MCF 10A (cell line): Measurements from ENCODE around the gene GPR137B. TPM values are rescaled to one million over a fixed set of nuclear protein-coding genes. Genes with fewer than 3 reads are reported as not detected.

Experiments
- BruUV-seq: library from RNA; stranded (reverse); fragments of 400-500 nt; replicated peaks from 2 replicates; lab custom pipeline; 2021; lab: Mats Ljungman, UMichigan
- CTCF ChIA-PET: fragments of 300-600 bp; sonication (Branson Sonifier 250); formaldehyde crosslinking; extraction: SDS; loops from one replicate; lab custom pipeline; 2021; ENCODE audit warnings: antibody characterized with exemption, inconsistent platforms; lab: Yijun Ruan, JAX
- POLR2A ChIA-PET: fragments of 300-600, 350-650 bp; sonication (Branson Sonifier 250); formaldehyde crosslinking; extraction: SDS; loops from one replicate; lab custom pipeline; 2020; ENCODE audit warnings: antibody characterized with exemption, inconsistent platforms; lab: Yijun Ruan, JAX
- DNase-seq: peaks from one replicate; pipeline ENCODE4 v3.0.0-alpha.2; 2018; ENCODE audit not compliant: unreplicated experiment
- H3K27ac Mint-ChIP-seq: one replicate; pipeline ENCODE4 v1.8.0; 2022; ENCODE audit warnings: mild to moderate bottlenecking, low read depth, mixed read lengths; ENCODE audit not compliant: unreplicated experiment
- H3K27me3 Mint-ChIP-seq: one replicate; pipeline ENCODE4 v1.8.0; 2022; ENCODE audit warnings: mixed read lengths; ENCODE audit not compliant: insufficient read depth, unreplicated experiment
- H3K36me3 Mint-ChIP-seq: one replicate; pipeline ENCODE4 v1.8.0; 2022; ENCODE audit warnings: mild to moderate bottlenecking, moderate library complexity, mixed read lengths; ENCODE audit not compliant: insufficient read depth, unreplicated experiment
- H3K4me1 Mint-ChIP-seq: one replicate; pipeline ENCODE4 v1.8.0; 2022; ENCODE audit warnings: mixed read lengths; ENCODE audit not compliant: insufficient read depth, unreplicated experiment
- H3K4me3 Mint-ChIP-seq: one replicate; pipeline ENCODE4 v1.8.0; 2022; ENCODE audit warnings: mild to moderate bottlenecking, moderate library complexity, mixed read lengths; ENCODE audit not compliant: unreplicated experiment
- H3K9me3 Mint-ChIP-seq: one replicate; pipeline ENCODE4 v1.8.0; 2022; ENCODE audit warnings: mixed read lengths; ENCODE audit not compliant: unreplicated experiment
- intact Hi-C: fragments of 100-400 bp; cut with micrococcal nuclease; formaldehyde crosslinking; loops from 2 replicates; pipeline ENCODE4 v1.14.1; 2022
- total RNA-seq: library from RNA; stranded (reverse); gene quantifications from 2 replicates; pipeline ENCODE4 v1.2.3, GENCODE V29; 2022
- TF ChIP-seq, protein P1 (sequence below): fragments of 200-600 bp; IDR thresholded peaks from one replicate; pipeline ENCODE4 v1.8.0; 2022; ENCODE audit warnings: antibody characterized with exemption, mild to moderate bottlenecking; ENCODE audit not compliant: unreplicated experiment

The GPR137B gene
- total RNA-seq, 1 experiment from 2014 or later = 8.4 TPM

DNA sequence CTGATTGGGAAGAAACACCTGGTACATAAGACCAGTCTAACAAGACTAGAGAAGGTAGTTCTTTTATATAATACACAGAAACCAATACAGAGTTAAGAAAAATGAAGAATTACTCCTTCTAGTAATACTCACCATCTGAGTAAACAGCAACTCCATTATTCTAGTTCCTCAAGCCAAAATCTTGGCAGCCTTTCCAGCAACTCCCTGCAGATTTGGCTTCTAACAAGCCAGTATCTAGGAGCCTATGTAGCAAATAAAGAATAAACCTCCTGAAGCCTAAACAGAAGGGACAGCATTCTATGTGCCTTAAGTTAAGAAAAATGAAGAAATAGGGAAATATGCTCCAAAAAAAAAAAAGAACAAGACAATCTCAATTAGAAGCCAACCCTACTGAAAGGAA, 114.9 kb downstream of the GPR137B start:
- intact Hi-C loops = no loop called here
- Mint-ChIP-seq H3K27ac (no peak overlapping the region), H3K27me3 (no peaks in the 10 kb centered on the region), H3K4me1 (no peaks in the 10 kb centered on the region), H3K36me3 (no peaks in the 10 kb centered on the region), H3K4me3 (no peak overlapping the region), H3K9me3 (peaks cover 27% of the 10 kb centered on the region)
- ChIA-PET CTCF (no interaction called here), POLR2A (no interaction called here)
- TF ChIP-seq, protein P1, sequence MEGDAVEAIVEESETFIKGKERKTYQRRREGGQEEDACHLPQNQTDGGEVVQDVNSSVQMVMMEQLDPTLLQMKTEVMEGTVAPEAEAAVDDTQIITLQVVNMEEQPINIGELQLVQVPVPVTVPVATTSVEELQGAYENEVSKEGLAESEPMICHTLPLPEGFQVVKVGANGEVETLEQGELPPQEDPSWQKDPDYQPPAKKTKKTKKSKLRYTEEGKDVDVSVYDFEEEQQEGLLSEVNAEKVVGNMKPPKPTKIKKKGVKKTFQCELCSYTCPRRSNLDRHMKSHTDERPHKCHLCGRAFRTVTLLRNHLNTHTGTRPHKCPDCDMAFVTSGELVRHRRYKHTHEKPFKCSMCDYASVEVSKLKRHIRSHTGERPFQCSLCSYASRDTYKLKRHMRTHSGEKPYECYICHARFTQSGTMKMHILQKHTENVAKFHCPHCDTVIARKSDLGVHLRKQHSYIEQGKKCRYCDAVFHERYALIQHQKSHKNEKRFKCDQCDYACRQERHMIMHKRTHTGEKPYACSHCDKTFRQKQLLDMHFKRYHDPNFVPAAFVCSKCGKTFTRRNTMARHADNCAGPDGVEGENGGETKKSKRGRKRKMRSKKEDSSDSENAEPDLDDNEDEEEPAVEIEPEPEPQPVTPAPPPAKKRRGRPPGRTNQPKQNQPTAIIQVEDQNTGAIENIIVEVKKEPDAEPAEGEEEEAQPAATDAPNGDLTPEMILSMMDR = no peak
- no peak for DNase-seq
- BruUV-seq = no TSS peak

DNA sequence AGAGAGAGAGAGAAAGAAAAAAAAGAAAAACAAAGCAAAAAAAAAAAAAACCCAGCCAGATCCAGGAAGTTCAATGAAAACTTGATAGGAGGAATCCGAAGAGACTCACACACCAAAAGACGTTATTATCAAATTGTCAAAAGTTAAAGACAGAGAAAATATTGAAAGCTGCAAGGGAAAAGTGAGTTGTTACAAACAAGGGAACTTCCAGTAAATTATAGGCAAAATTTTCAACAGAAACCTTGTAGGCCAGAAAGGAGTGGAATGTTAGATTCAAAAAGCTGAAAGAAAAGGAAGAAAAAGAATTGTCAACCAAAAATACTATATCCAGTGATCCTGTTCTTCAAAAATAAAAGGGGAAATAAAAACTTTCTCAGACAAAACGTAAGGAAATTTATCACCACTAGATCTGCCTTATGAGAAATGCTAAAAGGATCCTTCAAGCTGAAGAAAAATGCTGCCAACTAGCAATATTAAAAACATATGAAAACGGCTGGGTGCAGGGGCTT, 115.8 kb downstream of the GPR137B start:
- Mint-ChIP-seq H3K4me3 (no peak overlapping the region), H3K27me3 (no peaks in the 10 kb centered on the region), H3K4me1 (no peaks in the 10 kb centered on the region), H3K9me3 (peaks cover 27% of the 10 kb centered on the region), H3K36me3 (no peaks in the 10 kb centered on the region), H3K27ac (no peak overlapping the region)
- no TSS peak for BruUV-seq
- no peak for DNase-seq
- ChIA-PET POLR2A (interaction anchor here (0.6 to 0.9 kb wide), 2 partner anchors 15 to 16 kb away, joined by 3 to 5 read pairs; no protein-coding TSS in a partner anchor), CTCF (interaction anchor here (0.5 kb wide), 1 partner anchor 165 kb away, joined by 4 read pairs; no protein-coding TSS in a partner anchor)
- TF ChIP-seq, protein P1 = no peak
- intact Hi-C loops = no loop called here

Other genes starting within 250 kb of the GPR137B start
- 0.10 and 0.16 TPM in 2 replicates for gene NID1, start 77.4 kb upstream of the GPR137B start, total RNA-seq
- 9.6 and 17.2 TPM in 2 replicates for gene ERO1B, start 139.4 kb downstream of the GPR137B start, total RNA-seq